H9 (cell line): ENCODE data around the gene UTP3. TPM values are rescaled to one million over a fixed set of nuclear protein-coding genes. Genes with fewer than 3 reads are reported as not detected.

Experiments
- DNase-seq: peaks from one replicate; pipeline ENCODE4 v3.0.0-alpha.2; 2017
- H2AFZ ChIP-seq: one replicate; pipeline ENCODE4 v1.6.1; 2013; ENCODE audit warnings: mild to moderate bottlenecking, low read length, control low read depth, moderate library complexity
- H2AK5ac ChIP-seq: 2 replicates; pipeline ENCODE4 v1.6.1; 2013; ENCODE audit warnings: low read length, control low read depth, mixed read lengths; ENCODE audit not compliant: insufficient read length
- H2BK120ac ChIP-seq: one replicate; pipeline ENCODE4 v1.6.1; 2013; ENCODE audit warnings: low read depth, mild to moderate bottlenecking, low read length, control low read depth, inconsistent platforms; ENCODE audit not compliant: poor library complexity, severe bottlenecking
- H2BK12ac ChIP-seq: 2 replicates; pipeline ENCODE4 v1.6.1; 2013; ENCODE audit warnings: low read length, control low read depth, mixed read lengths, low read depth; ENCODE audit not compliant: insufficient read length
- H2BK15ac ChIP-seq: 2 replicates; pipeline ENCODE4 v1.6.1; 2013; ENCODE audit warnings: low read depth, low read length, control low read depth
- H2BK20ac ChIP-seq: one replicate; pipeline ENCODE4 v1.6.1; 2013; ENCODE audit warnings: low read depth, mild to moderate bottlenecking, low read length, control low read depth, inconsistent platforms; ENCODE audit not compliant: poor library complexity, severe bottlenecking
- H2BK5ac ChIP-seq: 2 replicates; pipeline ENCODE4 v1.6.1; 2013; ENCODE audit warnings: low read length, control low read depth, mixed read lengths; ENCODE audit not compliant: insufficient read length
- H3K14ac ChIP-seq: 2 replicates; pipeline ENCODE4 v1.6.1; 2013; ENCODE audit warnings: low read length, control low read depth; ENCODE audit not compliant: insufficient read depth
- H3K18ac ChIP-seq: 2 replicates; pipeline ENCODE4 v1.6.1; 2013; ENCODE audit warnings: low read depth, mild to moderate bottlenecking, mixed read lengths, low read length, control low read depth; ENCODE audit not compliant: insufficient read length
- H3K23ac ChIP-seq: 2 replicates; pipeline ENCODE4 v1.6.1; 2013; ENCODE audit warnings: low read length, control low read depth, mixed read lengths, low read depth; ENCODE audit not compliant: insufficient read length
- H3K23me2 ChIP-seq: 2 replicates; pipeline ENCODE4 v1.6.1; 2013; ENCODE audit warnings: low read depth, mild to moderate bottlenecking, mixed read lengths, low read length, control low read depth; ENCODE audit not compliant: insufficient read length, poor library complexity, severe bottlenecking
- H3K27ac ChIP-seq: 2 replicates; pipeline ENCODE4 v1.5.1; 2013; ENCODE audit warnings: low read length, control low read depth, mixed read lengths, low read depth; ENCODE audit not compliant: insufficient read length
- H3K27me3 ChIP-seq: 2 replicates; pipeline ENCODE4 v1.6.1; 2013; ENCODE audit warnings: low read length, control low read depth, inconsistent platforms; ENCODE audit not compliant: insufficient read depth
- H3K4ac ChIP-seq: 2 replicates; pipeline ENCODE4 v1.6.1; 2013; ENCODE audit warnings: low read depth, mild to moderate bottlenecking, control low read depth, inconsistent platforms, low read length, moderate library complexity
- H3K4me1 ChIP-seq: 2 replicates; pipeline ENCODE4 v1.6.1; 2013; ENCODE audit warnings: low read length, control low read depth, inconsistent platforms; ENCODE audit not compliant: insufficient read depth
- H3K4me2 ChIP-seq: 2 replicates; pipeline ENCODE4 v1.6.1; 2013; ENCODE audit warnings: low read length, control low read depth, mixed read lengths; ENCODE audit not compliant: insufficient read length, insufficient read depth
- H3K56ac ChIP-seq: 2 replicates; pipeline ENCODE4 v1.6.1; 2013; ENCODE audit warnings: low read depth, mild to moderate bottlenecking, mixed read lengths, low read length, control low read depth; ENCODE audit not compliant: insufficient read length
- H3K79me1 ChIP-seq: 2 replicates; pipeline ENCODE4 v1.6.1; 2013; ENCODE audit warnings: low read depth, mild to moderate bottlenecking, moderate library complexity, low read length, control low read depth, inconsistent platforms; ENCODE audit not compliant: insufficient read depth, poor library complexity, severe bottlenecking
- H3K79me2 ChIP-seq: 2 replicates; pipeline ENCODE4 v1.6.1; 2013; ENCODE audit warnings: low read length, control low read depth, inconsistent platforms; ENCODE audit not compliant: insufficient read depth
- H3K9ac ChIP-seq: 2 replicates; pipeline ENCODE4 v1.6.1; 2013; ENCODE audit warnings: low read length, control low read depth, mixed read lengths; ENCODE audit not compliant: insufficient read length; ENCODE audit errors: extremely low read depth
- H3K9me3 ChIP-seq: one replicate; pipeline ENCODE4 v1.6.1; 2013; ENCODE audit warnings: low read depth, low read length, inconsistent platforms; ENCODE audit not compliant: control insufficient read depth
- H3T11ph ChIP-seq: one replicate; pipeline ENCODE4 v1.6.1; 2013; ENCODE audit warnings: mild to moderate bottlenecking, low read length, control low read depth, inconsistent platforms
- H4K20me1 ChIP-seq: one replicate; pipeline ENCODE4 v1.6.1; 2013; ENCODE audit not compliant: control insufficient read depth, insufficient read length, insufficient read depth
- H4K5ac ChIP-seq: 2 replicates; pipeline ENCODE4 v1.6.1; 2013; ENCODE audit warnings: low read depth, mild to moderate bottlenecking, mixed read lengths, low read length, control low read depth; ENCODE audit not compliant: insufficient read length
- H4K8ac ChIP-seq: replicated peaks from 2 replicates; pipeline ENCODE4 v1.6.1; 2013; ENCODE audit warnings: low read length, control low read depth, mixed read lengths, low read depth; ENCODE audit not compliant: insufficient read length
- H4K91ac ChIP-seq: 2 replicates; pipeline ENCODE4 v1.6.1; 2013; ENCODE audit warnings: low read depth, mild to moderate bottlenecking, moderate library complexity, mixed read lengths, low read length, control low read depth; ENCODE audit not compliant: insufficient read length
- H3K27ac Mint-ChIP-seq, 3 experiments: 2 replicates in 2 of 3; 3 replicates in 1 of 3; pipeline ENCODE4 v1.8.0; 2020 to 2021; ENCODE audit warnings: mixed read lengths in 3 of 3, mild to moderate bottlenecking in 1 of 3, moderate library complexity in 1 of 3
- H3K27me3 Mint-ChIP-seq: 2 replicates; pipeline ENCODE4 v1.8.0; 2021; ENCODE audit warnings: low read depth, mild to moderate bottlenecking, moderate library complexity, mixed read lengths
- H3K36me3 Mint-ChIP-seq, 3 experiments: 2 replicates in 2 of 3; 3 replicates in 1 of 3; pipeline ENCODE4 v1.8.0; 2020 to 2021; ENCODE audit warnings: low read depth in 3 of 3, mixed read lengths in 3 of 3; ENCODE audit not compliant: insufficient read depth in 1 of 3
- H3K4me1 Mint-ChIP-seq, 2 experiments: 2 replicates each; pipeline ENCODE4 v1.8.0; 2020; ENCODE audit warnings: mixed read lengths in 2 of 2
- H3K4me3 Mint-ChIP-seq, 2 experiments: 2 replicates in 1 of 2; 3 replicates in 1 of 2; pipeline ENCODE4 v1.8.0; 2020 to 2021; ENCODE audit warnings: mild to moderate bottlenecking in 2 of 2, mixed read lengths in 2 of 2, moderate library complexity in 1 of 2
- H3K9me3 Mint-ChIP-seq, 2 experiments: 2 replicates in 1 of 2; 3 replicates in 1 of 2; pipeline ENCODE4 v1.8.0; 2020; ENCODE audit warnings: mild to moderate bottlenecking in 2 of 2, mixed read lengths in 2 of 2, moderate library complexity in 1 of 2
- WGBS: extraction: QIAGEN DNeasy Blood & Tissue Kit; methylation state at CpG from one replicate; pipeline ENCODE4 v1.1.7; 2013; ENCODE audit warnings: missing lambda C conversion rate, low lambda C conversion rate, mixed read lengths; ENCODE audit not compliant: insufficient read length; ENCODE audit errors: extremely low coverage; 5-methylcytosine and 5-hydroxymethylcytosine counted together
- total RNA-seq: library from RNA; stranded (reverse); gene quantifications from 2 replicates; pipeline ENCODE4 v1.2.1, GENCODE V29; 2021
- TF ChIP-seq, protein P1 (sequence below): fragments of 200-600 bp; sonication (generic); conservative IDR thresholded peaks from 3 replicates; pipeline ENCODE4 v1.8.0; 2021; ENCODE audit warnings: antibody characterized with exemption, mild to moderate bottlenecking

Gene UTP3
- total RNA-seq, 1 experiment from 2014 or later = 49.3 TPM

DNA sequence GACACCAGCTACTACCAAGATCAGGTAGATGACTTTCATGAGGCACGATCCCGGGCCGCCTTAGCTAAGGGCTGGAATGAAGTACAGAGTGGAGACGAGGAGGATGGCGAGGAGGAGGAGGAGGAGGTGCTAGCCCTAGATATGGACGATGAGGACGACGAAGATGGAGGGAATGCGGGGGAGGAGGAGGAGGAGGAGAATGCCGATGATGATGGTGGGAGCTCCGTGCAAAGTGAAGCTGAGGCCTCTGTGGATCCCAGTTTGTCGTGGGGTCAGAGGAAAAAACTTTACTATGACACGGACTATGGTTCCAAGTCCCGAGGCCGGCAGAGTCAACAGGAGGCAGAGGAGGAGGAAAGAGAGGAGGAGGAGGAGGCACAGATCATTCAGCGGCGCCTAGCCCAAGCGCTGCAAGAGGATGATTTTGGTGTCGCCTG, 481 bp downstream of the UTP3 start:
- Histone ChIP-seq H3K9me3 (no peaks in the 10 kb centered on the region), H3T11ph (no peak overlapping the region), H3K4ac (no peak overlapping the region; the same call in 1 of the 2 replicates), H4K91ac (no peak overlapping the region), H4K5ac (peak overlapping the region; percentile 80), H3K14ac (peak overlapping the region; percentile 75), H3K79me1 (no peaks in the 10 kb centered on the region), H2AK5ac (no peak overlapping the region), H3K4me1 (peaks cover 5% of the 10 kb centered on the region), H4K8ac (peak overlapping the region; percentile 25), H2BK20ac (no peak overlapping the region), H2AFZ (no peak overlapping the region), H2BK15ac (no peak overlapping the region), H3K56ac (peak overlapping the region; percentile 30), H3K18ac (peak overlapping the region; percentile 84), H3K79me2 (peaks cover 14% of the 10 kb centered on the region), H3K27me3 (no peaks in the 10 kb centered on the region), H3K27ac (peak overlapping the region; percentile 63), H3K4me2 (peak overlapping the region; percentile 97), H2BK12ac (no peak overlapping the region), H2BK5ac (peak overlapping the region; percentile 10), H3K23me2 (peaks cover 15% of the 10 kb centered on the region), H2BK120ac (no peak overlapping the region), H4K20me1 (no peaks in the 10 kb centered on the region), H3K9ac (peak overlapping the region; percentile 95), H3K23ac (no peak overlapping the region)
- WGBS = no CpG with 5 or more reads among the region's 19 CpGs
- H3K4me3 Mint-ChIP-seq = peak overlapping the region; percentile 96 to 100
- H3K4me1 Mint-ChIP-seq = peaks cover 21 to 28% of the 10 kb centered on the region in 2 experiments
- H3K9me3 Mint-ChIP-seq = no peaks in the 10 kb centered on the region; a peak in 1 of 5 replicates
- no peak for DNase-seq
- H3K27me3 Mint-ChIP-seq = peaks cover 2% of the 10 kb centered on the region; the same call in 1 of the 2 replicates
- H3K27ac Mint-ChIP-seq = peak overlapping the region; percentile 98 to 100 (median 99)
- TF ChIP-seq, protein P1, sequence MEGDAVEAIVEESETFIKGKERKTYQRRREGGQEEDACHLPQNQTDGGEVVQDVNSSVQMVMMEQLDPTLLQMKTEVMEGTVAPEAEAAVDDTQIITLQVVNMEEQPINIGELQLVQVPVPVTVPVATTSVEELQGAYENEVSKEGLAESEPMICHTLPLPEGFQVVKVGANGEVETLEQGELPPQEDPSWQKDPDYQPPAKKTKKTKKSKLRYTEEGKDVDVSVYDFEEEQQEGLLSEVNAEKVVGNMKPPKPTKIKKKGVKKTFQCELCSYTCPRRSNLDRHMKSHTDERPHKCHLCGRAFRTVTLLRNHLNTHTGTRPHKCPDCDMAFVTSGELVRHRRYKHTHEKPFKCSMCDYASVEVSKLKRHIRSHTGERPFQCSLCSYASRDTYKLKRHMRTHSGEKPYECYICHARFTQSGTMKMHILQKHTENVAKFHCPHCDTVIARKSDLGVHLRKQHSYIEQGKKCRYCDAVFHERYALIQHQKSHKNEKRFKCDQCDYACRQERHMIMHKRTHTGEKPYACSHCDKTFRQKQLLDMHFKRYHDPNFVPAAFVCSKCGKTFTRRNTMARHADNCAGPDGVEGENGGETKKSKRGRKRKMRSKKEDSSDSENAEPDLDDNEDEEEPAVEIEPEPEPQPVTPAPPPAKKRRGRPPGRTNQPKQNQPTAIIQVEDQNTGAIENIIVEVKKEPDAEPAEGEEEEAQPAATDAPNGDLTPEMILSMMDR = no peak
- H3K36me3 Mint-ChIP-seq = peaks cover 8 to 31% (median 26%) of the 10 kb centered on the region in 3 experiments; a peak in 6 of 7 replicates
